ENCODE data around the gene TMEM161B.
"Not testable (repeated sequence)": the region's sequence is repeated elsewhere in the genome, so short reads cannot be mapped to it uniquely, and the experiment has no call there.

Gene TMEM161B

GRCh38 chr5:88248743-88249540 lies 19.7 kb downstream of the TMEM161B start:
- peak; percentile 46 for DNase-seq

GRCh38 chr5:88248094-88248493 lies 20.6 kb downstream of the TMEM161B start:
- DNase-seq: no peak

GRCh38 chr5:88245893-88246244 lies 22.8 kb downstream of the TMEM161B start:
- no peak for DNase-seq

DNA sequence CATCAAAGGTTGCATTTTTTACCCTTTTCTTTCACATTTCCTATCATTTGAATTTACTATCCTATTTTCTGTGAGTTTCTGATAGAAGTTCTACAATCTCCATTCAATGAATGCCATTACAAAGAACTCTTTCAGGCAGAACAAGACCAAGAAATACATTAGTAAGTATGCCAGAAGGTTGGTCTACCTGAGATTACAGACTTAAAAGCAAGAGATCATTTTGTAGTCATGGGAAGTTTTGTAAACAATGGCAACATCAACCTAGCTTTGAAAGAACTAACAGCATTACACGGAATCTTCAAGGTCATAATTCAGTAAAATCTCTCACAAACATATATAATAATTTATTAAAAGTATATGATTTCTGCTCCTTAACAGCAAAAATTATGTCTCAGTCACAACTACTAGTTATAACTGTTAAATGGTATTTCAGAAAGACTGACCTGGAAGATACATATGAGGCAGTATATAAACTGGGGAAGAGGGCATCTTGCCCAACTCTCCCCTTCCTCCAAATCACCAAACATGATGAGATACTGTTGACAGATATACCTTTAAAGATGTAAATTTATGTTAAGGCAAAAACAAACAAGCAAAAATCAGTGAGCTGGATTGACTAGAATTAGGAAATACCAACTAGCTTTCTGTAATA lies 23.3 kb downstream of the TMEM161B start:
- DNase-seq: no peak

DNA sequence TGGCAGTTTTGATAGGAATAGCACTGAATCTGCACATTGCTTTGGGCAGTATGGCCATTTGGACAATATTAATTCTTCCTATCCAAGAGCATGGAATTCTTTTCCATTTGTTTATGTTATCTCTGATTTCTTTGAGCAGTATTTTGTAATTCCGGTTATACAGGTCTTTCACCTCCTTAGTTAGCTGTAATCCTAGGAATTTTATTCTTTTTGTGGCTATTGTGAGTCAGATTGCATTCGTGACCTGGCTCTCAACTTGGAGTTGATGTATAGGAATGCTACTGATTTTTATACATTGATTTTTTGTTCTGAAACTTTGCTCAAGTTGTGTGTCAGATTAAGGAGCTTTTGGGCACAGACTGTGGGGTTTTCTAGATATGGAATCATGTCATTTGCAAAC lies 24.0 kb downstream of the TMEM161B start:
- DNase-seq: no peak

- DNase-seq: not testable (repeated sequence)
Measured at GRCh38 chr5:88243493-88243892, 25.2 kb downstream of the TMEM161B start.

DNA sequence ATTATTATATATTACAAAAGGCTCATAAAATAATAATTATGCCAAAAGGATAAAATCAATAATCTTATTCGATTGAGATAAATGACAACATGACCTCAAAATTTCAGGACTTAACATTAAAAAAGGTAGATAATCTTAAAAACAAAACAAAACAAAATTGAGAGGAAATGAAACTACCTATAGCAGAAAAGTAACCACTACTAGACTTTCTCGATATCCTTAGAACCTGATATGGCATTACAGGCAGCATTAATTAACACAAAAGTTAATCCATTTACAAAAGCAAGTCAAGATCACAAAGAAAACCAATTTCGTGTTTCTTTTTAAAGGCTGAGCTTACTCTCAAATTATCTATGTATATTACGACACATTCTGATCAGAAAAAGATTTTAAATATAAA lies 29.9 kb downstream of the TMEM161B start:
- no peak for DNase-seq

- DNase-seq: no peak
Measured at GRCh38 chr5:88236866-88237642, 31.6 kb downstream of the TMEM161B start.

DNA sequence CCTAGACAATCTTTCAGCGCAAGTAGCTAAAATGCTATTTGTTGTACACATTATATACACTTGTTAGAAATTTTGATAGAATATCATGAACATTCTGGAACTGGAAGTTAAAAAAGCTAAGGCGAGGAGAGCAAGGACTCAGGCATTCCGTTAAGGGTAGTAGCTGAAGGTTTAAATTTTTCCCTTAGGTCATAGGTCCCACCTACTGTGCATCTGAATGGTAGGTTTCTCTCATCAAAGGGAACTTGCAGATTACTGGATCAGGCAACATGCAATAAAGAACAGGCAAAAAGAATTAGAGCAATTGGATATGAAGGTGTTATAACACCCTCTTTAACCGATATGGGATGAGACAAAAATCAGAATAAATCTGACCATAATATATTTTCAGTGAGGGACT lies 32.8 kb downstream of the TMEM161B start:
- DNase-seq: no peak

- no peak for DNase-seq
Measured at GRCh38 chr5:88235346-88235745, 33.3 kb downstream of the TMEM161B start.

- no peak for DNase-seq
Measured at GRCh38 chr5:88230546-88231066, 38.0 kb downstream of the TMEM161B start.

DNA sequence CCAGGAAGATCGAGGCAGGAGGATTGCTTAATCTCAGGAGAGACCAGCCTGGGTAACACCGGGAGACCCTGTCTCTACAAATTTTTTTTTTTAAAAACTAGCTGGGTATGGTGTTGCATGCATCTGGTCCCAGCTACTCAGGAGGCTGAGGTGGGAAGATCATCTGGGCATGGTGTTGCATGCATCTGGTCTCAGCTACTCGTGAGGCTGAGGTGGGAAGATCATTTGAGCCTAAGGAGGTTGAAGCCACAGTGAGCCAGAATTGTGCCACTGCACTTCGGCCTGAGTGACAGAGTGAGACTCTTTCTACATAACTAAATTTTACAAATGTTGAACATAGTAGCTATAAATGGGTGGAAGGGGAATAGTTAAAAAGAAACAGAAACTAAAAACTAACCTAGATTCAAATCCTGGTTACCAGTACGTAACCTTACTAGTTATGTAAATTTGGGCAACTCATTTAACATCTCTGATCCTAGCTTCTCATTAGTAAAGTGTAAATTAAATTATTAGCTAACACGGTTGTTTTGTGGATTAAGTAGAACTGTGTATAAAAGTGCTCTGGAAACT lies 41.7 kb downstream of the TMEM161B start:
- DNase-seq: no peak

- no peak for DNase-seq
Measured at GRCh38 chr5:88214655-88215054, 54.0 kb downstream of the TMEM161B start.

DNA sequence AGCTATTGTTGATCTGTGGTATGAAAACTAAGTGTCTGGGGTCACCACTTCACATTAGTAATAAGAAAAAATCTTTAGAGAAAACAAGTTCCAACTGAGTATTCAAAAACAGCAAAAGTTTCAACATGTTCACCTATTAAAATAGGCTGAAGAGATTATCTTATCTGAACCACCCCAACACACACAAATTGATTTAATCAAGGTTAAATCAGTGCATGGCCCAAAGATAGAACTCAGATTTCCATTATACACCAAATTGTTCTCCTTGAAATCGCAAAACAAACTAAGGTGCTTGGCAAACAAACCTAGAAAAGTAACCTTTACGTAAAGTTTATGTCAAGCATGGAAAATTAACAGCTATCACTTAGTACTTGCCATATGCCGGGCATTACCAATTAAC lies 61.1 kb downstream of the TMEM161B start:
- DNase-seq: no peak

GRCh38 chr5:88203981-88204750 lies 64.5 kb downstream of the TMEM161B start:
- DNase-seq: peak; percentile 71

DNA sequence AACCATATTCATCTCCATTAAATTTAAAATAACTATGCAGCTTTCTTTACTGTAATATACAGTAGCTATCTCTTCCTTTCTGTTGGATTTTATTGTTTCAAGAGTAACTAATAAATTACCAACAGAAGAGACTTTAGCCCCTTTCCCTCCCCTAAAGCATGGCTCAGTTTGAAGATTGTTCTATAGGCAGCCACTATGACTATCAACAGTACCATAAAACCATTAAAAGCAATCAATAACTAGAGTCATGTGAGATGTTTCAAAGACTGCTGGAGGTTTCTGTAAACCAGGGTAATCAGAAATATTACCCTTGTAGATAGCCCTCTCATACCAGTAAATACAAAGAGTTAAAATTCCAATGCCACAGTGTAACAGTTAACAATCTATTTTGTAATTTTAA lies 73.0 kb downstream of the TMEM161B start:
- no peak for DNase-seq

GRCh38 chr5:88193896-88194295 lies 74.7 kb downstream of the TMEM161B start:
- DNase-seq: no peak

DNA sequence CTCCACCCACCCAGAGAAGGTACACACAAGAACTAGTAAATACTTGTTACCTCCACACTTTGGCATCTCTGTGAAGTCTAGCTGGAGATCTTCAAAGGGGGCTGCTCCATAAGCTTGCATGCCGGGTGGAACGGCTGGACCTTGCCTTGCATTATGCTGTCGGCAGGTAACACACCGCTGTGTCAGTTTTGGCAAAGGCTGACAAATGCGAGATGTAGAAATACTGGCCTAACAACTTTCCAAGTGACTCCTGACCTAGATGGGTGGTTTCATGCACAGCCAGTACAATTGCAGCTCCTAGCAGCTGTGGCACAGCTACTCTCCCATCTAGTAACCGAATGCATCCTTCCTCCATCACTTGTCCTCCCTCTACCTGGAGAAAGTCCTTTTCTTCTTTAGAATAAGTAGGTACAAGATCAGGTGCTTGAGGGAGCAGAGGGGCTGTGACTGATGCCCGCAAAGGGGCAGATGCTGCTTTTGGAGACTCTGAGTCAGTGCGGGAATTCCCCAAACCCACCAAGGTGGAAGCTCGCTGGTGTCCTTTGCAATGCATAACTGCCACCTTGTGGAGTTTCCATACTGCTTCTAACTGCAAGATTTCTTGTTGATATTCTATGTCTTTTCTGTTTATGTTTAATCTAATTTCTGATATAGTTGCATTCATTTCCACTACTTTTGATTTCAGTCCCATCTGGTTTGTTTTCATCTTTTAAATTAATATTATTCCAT lies 78.4 kb downstream of the TMEM161B start:
- peak; percentile 29 for DNase-seq

DNA sequence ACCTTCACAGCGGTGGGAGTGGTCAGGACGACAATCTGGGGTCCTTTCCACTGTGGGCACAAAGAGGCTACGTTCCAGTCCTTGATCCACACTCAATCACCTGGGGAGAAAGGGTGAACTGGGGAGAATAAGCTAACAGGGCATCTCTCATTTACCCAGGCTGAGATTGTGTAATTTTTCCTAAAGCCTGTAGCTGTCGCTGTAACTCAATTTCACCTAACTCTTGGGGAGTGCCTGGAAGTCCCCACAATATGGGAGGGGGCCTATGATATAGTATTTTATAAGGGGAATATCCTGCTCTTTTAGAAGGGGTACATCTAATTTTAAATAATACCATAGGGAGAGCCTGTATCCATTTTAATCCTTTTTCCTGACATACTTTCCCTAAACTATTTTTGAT lies 79.2 kb downstream of the TMEM161B start:
- DNase-seq: not testable (repeated sequence)

- DNase-seq: no peak
Measured at GRCh38 chr5:88188458-88189132, 80.0 kb downstream of the TMEM161B start.

- DNase-seq: peak; percentile 22
Measured at GRCh38 chr5:88183255-88183654, 85.4 kb downstream of the TMEM161B start.
